GM19467 (cell line): ENCODE results near the gene FIBCD1.

Source experiments
- ATAC-seq: cut with Tn5 transposase; IDR thresholded peaks from one replicate; pipeline ENCODE4 v1.9.1; 2021; ENCODE audit warnings: mild to moderate bottlenecking, moderate library complexity; ENCODE audit not compliant: unreplicated experiment

FIBCD1 gene

GRCh38 chr9:130897105-130897751 is 41.8 kb downstream of the FIBCD1 start:
- ATAC-seq, result no peak

DNA sequence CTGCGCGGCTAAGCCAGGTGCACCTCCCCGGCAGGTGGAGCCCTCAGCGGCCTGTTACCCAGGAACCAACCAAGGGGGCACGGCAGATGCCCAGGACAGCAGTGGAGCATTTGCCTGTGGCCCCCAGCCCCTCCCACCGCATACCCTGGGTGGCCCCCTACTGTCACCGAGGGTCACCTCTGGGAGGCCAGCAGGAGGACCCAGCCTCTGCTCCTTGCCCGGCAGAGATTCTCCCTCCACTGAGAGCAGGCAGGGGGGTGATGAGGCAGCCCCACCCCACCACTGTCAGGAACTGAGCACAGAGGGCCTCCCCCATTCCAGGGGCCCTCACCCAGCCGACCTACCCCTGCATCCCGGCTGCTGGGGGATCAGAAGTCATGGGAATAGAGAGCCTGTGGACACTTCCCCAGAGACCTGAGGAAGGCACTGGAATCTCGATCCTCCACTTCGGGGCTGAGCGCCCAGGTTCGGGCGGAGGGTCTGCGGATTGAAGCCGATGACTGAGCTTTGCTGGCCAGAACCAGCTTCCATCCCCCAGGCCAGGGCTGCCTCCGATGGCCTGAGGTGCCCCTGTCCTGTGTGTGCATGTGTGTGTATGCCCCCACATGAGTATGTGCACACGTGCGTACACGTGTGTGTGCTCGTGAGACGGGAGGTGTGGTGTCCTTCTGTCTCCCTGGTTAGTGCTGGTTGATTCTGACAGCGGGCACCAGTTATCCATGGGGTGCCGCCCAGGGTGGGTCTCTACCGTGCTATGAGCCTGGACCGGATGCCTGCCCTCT is 42.6 kb downstream of the FIBCD1 start, which contains the start of gene QRFP:
QRFP (minus strand) TSS at position 580 of the 782 bp plus-strand sequence. CDS start 2,974 bp downstream, outside the sequence.
- no peak for ATAC-seq

- ATAC-seq, result no peak
Measured at GRCh38 chr9:130895481-130896232, 43.4 kb downstream of the FIBCD1 start.

GRCh38 chr9:130895038-130895437 is 44.0 kb downstream of the FIBCD1 start:
- no peak for ATAC-seq

- no peak for ATAC-seq
Measured at GRCh38 chr9:130894546-130894945, 44.5 kb downstream of the FIBCD1 start.

- ATAC-seq, result no peak
Measured at GRCh38 chr9:130893341-130894101, 45.5 kb downstream of the FIBCD1 start.

DNA sequence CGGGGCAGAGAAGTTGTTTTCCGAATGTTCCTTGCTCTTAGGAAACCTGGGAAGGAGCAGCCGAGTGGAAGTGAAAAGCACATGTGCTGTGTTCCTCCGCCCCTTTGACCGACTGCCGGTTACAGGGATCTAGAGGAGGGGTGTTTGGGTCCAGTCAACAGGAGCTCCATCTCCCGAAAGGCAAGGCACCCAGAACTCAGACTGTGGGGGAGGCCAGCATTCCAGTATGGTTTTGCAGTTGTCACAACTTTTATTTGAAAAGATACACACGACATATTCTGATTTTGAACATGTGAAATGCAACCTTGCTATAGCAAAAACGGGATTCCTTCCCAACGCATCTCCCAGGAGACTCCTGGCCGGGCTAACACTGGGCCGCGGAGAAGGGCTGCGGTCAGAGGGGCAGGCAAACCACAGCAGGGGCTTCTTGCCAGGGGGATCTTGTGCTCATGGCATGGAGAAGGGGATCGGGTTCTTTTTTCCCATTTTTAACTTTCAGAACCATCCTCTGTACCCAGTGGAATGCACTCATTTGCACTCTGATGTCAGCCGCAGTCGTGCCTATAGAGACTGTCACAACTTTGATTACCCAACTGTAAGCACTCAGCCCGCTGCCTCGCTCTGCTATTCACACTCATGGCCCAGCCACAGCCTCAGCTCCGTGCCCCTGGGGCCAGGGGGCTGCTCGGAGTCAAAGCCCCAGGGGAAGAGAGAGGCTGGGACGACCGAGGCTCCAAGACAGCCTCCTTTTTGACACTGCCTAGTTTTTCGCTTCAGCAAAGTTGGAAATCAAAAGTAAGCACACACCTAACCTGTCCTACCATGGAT is 46.4 kb downstream of the FIBCD1 start:
- no peak for ATAC-seq

DNA sequence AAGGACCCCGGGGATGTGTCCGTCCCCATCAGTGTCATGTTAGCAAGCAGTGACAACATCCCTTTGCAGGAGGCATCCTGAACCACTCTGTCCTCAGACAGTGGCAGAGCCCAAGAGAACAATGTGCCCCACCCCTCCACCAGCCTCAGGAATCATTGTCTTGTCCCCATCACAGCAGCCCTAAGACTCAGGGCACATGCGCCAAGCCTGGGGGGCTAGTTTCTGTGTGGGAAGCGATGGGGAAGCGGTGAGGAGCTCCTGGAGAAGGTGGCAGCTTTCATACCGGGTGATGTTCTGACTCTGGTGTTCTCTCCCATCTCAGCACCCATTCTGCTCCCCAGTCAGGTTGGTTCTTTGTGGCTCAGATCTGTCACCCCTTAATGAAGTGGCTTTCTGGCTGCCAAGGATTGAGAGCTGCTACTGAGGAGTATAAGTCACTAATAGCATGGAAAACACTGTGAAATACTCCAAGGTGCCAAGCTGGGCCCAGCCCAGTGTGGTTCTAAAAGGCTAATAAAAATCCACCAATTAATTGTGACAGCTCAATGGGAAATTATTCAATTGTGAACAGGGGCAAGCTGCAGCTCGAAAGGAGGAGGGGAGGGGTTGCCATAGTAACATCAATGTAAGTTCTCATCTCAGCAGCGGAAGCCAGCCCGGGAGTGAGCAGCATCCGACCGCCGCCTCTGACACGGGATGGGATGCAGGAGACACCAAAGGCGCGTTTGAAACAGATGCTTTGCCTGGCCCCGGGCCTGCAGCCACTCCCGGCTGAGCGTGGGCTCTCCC is 47.2 kb downstream of the FIBCD1 start:
- no peak for ATAC-seq

DNA sequence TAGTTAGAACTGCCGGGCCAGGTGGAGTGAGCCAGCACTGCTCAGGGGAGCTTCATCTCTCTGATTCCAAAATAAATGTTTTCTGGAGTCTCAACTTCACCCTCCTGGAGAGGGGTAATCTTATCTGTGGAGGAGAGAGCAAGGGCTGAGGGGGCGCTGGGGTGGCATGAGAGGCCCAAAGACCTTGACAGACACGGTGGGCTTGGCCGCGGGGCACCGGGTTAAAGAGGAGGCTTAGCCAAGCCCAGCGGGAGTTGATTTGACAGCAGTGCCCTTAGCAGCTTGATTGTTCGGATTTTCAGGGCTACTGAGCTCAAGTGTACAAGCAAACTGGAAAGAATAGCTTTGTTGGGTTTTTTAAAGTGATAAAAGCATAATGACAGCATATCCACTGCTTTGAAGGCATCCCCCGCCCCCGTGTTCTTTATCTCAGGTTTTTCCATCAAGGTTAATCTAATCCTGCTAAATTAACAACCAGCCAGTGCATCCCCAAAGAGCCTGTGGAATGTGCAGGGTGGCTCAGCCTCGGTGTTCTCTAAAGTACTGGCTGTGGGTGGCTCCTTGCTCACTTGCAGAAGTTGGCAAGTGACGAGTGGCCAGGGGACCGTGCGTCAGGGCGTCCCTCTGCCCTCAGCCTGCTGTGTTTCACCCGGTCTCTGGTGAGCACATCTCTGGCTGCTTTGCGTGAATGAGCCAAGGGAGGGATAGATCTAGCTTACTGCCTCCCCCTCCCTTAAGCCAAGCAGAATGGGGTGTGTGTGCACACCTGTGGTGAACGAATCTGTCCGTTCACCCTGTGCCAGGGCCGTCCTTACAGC is 48.0 kb downstream of the FIBCD1 start:
- no peak for ATAC-seq

GRCh38 chr9:130890124-130890523 is 48.9 kb downstream of the FIBCD1 start:
- no peak for ATAC-seq

GRCh38 chr9:130888146-130888885 is 50.7 kb downstream of the FIBCD1 start:
- no peak for ATAC-seq

DNA sequence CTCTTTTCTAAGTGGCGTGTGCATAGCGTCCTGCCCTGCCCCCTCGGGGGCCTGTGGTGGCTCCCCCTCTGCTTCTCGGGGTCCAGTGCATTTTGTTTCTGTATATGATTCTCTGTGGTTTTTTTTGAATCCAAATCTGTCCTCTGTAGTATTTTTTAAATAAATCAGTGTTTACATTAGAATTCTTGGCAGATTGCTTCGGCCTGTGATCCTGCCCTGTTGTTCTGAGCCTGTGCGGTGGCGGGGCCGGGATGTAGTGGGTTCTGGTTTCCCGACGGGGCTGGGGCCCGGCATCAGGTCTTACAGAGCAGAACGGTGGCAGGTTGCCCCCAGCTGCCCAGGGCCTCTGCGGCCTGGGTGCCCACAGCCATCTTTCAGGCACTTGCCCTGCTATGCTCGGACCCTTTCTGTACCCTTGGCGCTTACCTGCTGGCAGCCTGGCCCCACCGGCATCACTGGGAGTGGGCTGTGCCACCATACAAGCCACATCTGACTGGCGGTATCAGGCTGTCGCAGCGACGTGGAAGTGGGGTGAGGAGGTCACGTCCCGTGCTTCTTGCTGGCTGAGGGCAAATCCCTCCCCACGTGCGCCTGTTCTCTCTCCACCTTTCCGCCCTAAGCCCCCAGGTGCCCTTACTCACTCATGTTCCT is 51.4 kb downstream of the FIBCD1 start:
- ATAC-seq, result no peak

DNA sequence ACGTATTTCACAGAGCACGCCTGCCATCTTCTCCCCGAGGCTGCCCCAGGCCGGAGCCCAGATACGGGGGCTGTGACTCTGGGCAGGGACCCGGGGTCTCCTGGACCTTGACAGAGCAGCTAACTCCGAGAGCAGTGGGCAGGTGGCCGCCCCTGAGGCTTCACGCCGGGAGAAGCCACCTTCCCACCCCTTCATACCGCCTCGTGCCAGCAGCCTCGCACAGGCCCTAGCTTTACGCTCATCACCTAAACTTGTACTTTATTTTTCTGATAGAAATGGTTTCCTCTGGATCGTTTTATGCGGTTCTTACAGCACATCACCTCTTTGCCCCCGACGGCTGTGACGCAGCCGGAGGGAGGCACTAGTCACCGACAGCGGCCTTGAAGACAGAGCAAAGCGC is 52.1 kb downstream of the FIBCD1 start:
- no peak for ATAC-seq

DNA sequence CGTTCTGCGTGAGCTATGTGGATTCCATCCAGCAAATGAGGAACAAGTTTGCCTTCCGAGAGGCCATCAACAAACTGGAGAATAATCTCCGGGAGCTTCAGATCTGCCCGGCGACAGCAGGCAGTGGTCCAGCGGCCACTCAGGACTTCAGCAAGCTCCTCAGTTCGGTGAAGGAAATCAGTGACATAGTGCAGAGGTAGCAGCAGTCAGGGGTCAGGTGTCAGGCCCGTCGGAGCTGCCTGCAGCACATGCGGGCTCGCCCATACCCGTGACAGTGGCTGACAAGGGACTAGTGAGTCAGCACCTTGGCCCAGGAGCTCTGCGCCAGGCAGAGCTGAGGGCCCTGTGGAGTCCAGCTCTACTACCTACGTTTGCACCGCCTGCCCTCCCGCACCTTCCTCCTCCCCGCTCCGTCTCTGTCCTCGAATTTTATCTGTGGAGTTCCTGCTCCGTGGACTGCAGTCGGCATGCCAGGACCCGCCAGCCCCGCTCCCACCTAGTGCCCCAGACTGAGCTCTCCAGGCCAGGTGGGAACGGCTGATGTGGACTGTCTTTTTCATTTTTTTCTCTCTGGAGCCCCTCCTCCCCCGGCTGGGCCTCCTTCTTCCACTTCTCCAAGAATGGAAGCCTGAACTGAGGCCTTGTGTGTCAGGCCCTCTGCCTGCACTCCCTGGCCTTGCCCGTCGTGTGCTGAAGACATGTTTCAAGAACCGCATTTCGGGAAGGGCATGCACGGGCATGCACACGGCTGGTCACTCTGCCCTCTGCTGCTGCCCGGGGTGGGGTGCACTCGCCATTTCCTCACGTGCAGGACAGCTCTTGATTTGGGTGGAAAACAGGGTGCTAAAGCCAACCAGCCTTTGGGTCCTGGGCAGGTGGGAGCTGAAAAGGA is 53.3 kb downstream of the FIBCD1 start:
- no peak for ATAC-seq

DNA sequence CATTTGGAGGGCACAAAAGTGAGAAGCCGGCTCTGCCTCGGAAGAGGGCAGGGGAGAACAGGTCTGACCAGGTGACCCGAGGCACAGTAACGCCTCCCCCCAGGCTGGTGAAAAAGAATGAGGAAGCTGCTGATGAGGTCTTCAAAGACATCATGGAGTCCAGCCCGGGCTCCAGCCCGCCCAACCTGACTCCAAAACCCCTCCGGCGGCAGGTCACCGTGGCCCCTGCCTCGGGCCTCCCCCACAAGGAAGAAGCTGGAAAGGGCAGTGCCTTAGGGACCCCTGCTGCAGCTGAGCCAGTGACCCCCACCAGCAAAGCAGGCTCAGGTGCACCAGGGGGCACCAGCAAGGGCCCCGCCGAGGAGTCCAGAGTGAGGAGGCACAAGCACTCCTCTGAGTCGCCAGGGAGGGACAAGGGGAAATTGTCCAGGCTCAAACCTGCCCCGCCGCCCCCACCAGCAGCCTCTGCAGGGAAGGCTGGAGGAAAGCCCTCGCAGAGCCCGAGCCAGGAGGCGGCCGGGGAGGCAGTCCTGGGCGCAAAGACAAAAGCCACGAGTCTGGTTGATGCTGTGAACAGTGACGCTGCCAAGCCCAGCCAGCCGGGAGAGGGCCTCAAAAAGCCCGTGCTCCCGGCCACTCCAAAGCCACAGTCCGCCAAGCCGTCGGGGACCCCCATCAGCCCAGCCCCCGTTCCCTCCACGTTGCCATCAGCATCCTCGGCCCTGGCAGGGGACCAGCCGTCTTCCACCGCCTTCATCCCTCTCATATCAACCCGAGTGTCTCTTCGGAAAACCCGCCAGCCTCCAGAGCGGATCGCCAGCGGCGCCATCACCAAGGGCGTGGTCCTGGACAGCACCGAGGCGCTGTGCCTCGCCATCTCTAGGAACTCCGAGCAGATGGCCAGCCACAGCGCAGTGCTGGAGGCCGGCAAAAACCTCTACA is 54.2 kb downstream of the FIBCD1 start:
- no peak for ATAC-seq
